Activated gamma-delta T cell treated with Interleukin-2 at 50 U/mL for 16 hours (primary cell): ENCODE results near the gene APLNR.

ENCODE experiments used
- DNase-seq: peaks from one replicate; pipeline ENCODE4 v3.0.0-alpha.2; 2020

Gene APLNR

GRCh38 chr11:57251037-57251436 lies 14.0 kb upstream of the APLNR start:
- no peak for DNase-seq

DNA sequence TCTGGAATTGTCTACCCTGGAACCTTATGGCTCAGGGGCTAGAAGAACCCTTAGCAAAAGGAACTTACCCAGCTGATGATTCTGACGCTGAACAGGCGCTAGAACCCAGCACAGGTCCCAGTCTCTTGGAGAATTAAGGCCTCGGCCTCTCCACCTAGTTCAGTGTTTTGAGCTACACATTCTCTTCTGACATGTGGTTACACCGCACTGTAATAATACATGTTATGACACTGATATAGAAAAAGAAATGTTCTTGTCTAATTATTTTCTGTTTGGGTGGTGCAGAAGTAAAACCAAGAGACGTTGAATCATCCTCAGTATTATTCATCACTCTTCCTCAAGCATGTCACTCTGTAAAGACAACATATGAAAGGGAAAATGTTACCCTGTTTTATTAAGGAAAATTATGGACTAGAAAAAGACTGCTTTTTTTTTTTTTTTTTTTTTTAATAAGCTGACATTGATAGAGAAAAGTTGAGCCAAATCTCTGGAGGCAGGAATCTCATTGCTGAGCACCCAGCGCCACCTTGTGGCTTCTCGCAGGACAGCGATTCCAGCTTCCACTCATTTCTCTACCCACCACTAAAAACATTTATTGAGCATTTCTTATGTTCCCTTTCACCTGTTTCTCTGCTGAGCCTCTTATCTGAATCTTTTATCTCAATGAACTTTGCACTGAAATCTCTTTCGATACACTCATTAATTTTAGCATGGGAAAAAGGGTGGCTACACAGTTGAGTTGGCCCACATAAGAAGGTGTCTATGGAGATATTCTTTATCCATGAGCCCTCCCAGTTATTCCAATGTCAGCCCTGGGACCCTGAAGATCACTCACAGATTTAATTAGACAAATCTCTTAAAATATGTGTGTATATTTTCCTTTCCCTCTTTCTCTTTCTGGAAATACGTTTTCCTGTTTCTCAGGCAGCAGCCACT lies 12.6 kb upstream of the APLNR start:
- DNase-seq: peak; percentile 18

DNA sequence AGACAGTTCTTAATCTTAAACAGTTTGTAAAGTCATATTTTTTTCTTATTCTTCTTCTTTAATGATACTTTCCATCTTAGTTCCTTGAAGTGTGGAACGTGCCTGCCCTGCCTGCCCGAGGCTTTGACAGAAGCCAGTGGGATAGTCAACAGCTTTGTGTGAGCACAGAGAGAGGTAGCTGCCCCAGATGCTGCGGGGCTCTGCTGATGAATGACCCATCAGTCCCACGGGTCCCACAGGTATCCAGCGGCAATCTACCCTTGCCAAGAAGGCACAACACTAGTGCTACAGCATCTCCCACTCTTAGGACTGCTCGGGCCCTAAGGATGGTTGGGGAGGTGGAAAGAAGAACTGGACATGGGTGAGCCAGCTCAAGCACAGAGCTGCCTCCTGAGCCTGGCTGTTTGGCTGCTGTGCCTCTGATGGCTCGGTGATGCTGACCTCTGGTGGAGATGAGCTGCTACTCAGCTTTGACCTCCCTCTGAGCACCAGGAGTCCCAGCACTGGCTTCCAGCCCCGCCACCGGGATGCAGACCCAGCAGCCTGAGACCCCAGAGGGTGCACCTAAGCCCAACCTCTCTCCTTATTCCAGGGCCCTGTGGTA lies 11.8 kb upstream of the APLNR start:
- no peak for DNase-seq

DNA sequence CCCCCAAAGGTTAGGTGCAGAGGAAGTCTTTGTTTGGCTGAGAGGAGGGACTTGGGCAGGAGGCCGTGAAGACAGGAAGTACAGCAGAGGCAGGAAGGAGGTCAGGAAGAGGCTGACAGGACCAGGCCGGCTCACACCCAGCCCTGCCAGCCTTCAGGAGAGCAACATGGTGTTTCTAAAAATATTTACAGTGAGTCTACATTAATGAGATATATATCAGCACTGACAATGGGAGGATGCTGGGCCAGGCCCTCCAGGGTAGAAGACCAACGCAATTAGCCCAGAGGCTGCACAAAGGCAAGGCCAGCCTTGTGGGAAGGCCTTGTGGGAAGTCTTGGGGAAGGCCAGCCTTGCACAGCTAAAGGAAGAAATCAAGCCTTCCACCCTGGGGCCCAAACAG lies 7.9 kb upstream of the APLNR start:
- DNase-seq: no peak

- DNase-seq: no peak
Observed at GRCh38 chr11:57241353-57241972, 4.4 kb upstream of the APLNR start.

DNA sequence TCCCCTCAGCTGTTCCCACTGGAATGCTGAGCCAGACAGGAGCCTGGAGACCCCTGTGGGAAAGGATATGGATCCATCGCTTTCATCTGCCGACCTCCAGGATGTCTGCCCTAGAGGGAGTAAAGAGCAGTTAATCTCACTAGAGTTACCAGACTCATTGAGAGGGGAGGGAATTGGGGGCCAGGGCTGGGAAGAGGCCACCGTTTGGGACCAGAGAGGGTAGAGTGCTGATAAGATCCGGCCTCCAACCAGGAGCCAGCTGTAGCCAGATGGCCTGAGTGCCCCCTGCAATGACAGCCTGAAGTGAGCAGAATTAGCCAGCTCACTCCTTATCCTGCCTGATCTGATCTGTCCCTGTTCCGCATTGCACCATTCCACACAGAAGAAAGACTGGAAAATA lies 3.7 kb upstream of the APLNR start:
- DNase-seq: no peak

DNA sequence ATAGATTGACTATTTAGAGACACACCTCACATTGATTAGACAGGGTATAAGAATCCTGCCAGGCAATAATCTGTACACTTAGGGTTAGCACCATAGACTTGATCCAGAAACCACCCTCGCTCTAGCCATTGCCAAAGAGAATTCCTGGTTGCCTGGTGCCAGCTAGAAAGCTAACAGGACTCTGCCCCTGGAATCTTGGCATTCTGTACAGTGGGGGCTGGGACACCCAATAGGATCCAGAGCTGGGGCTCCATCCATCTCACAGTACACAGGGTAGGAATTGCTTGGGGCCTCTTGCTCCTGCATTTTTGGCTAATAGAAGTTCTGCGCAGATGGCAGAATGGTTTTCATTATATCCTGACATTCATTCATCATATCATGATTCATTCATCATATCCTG lies 3.0 kb upstream of the APLNR start:
- no peak for DNase-seq

GRCh38 chr11:57239348-57239747 lies 2.3 kb upstream of the APLNR start:
- no peak for DNase-seq

GRCh38 chr11:57235761-57236703 lies 1.0 kb downstream of the APLNR start:
- DNase-seq: no peak

DNA sequence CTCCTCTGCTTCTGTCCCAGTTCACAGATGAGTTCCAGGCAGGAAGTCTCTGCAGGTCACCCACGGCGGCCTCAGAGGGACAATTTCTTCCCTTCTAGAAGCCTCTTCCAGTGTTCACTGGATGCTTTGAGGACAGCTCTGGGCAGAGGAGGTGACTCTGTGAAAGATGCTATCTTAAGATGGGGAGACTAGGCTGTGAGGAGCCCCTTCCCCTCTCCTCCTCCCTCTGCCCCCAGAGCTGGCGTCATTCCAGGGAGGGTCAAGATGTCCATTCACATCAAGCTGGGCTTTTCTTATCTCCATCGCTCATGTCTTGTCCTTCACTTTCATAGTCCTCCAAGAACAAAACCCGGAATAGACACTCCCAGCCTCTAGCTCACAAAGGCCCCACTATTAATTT lies 3.3 kb downstream of the APLNR start:
- no peak for DNase-seq

DNA sequence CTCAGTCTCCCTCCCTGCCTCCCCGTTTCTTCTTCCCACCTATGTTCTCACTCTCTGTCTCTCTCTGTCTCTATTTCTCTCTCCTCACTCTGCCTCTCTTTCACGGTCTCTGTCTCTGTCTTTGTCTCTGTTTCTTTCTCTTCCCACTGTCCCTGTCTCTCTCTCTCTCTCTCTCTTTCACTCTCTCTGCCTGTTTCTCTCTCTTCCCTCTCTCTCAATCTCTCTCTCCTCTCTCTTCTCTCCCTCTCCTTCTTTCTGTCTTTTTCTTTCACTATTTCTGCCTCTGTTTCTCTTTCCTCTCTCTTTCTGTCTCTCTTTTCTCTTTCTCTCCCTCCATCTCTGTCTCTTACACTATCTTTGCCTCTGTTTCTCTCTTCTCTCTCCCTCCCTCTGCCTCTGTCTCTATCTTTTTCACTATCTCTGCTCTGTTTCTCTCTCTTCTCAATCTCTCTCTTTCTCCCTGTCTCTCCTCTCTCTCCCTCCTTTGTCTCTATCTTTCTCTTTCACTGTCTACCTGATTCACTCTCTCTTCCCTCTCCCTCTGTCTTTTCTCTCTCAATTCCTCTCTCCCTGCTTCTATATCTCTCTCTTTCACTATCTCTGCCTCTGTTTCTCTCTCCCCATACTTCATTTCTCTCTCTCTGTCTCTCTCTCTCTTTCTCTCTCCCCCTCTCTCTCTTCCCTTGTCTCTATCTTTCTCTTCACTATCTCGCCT lies 5.4 kb downstream of the APLNR start:
- DNase-seq: no peak

DNA sequence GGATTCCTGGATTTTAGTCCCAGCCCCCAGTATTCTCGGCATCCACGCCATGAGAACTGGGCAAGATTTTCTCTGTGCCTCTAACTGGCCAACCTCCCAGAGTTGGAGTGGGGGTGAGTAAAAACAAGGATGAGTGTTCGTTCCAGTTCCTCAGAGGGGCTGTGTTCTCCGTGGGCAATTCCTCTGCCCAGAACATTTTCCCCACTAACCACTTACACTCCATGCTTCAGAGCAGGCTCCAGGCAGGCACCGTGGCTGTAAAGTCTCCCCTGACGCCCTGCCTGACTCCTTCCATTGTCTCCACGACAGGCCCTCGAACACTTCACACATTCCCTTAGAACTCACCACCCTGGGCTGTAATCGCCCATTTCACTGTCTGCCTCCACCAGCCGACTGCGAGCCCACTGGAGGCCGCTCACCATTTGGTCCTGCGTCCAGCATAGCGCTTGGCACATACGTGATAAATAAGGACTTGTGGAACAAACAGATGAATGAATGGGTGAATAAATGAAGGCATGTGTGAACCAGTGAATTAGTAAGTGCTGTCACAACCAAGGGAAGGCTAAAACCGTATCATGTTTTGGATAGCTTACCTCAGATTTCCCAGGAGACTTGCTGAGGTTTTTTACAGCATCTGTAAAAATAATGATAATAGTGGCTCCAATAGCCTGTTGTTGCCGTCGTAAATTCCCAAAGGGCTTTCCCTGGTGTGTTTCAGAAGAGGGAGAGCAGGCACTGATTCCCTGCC lies 6.1 kb downstream of the APLNR start:
- DNase-seq: no peak

DNA sequence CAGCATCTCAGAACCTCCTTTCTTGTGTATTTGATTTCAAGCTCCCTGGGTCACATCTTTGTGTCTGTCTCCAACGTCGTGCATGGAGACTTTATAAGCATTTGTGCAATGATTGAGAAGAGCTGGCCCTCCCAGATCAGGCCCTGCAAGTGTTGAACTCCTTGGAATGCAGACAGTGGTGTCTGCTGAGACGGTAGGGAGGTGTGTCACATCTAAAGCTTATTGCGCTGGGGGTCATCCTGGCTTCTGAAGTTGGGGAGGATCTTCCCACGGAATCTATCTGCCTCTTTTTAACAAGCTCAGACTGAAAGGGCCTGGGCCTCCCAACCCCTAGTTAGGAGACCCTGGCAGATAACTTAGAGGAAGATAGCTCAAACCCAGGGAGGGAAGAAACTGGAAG lies 6.7 kb downstream of the APLNR start:
- DNase-seq: no peak

DNA sequence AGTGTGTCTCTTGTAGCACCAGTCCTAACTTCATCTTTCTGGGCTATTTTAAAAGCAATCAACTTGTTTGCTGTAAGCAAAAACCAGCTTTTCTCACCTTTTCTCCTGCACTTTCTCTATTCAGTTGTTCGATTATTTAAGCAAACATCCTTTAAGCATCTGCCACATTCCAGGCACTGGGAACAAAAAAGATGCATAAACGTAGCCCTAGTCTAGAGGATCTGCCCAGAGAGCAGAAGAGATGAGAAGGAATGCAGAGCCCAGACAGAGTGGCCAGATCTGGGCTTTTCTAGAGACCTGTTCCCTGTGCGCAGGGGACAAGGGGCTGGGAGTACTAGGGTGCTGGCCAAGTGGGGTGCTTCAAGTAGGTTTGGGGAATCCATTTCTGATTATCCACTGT lies 8.4 kb downstream of the APLNR start:
- DNase-seq: no peak

DNA sequence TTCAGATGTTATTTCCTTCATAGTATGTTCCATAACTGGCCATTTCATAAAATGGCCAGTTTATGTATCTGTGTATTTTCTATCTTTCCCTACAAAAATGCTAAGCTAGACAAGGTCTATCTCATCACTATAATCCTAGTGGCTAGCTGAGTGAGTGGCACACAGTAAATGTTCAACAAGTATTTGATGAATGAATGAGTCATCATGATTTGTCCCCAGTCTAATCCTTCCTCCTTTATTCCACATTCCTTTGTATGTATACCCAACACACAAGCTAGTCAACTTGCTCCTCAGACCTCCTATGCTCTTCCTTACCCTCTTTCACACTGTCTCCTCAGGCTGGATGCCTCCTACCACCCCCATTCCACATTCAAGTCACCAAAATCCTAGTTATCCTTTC lies 12.5 kb downstream of the APLNR start:
- no peak for DNase-seq

- DNase-seq: no peak
Observed at GRCh38 chr11:57224128-57224527, 12.9 kb downstream of the APLNR start.

DNA sequence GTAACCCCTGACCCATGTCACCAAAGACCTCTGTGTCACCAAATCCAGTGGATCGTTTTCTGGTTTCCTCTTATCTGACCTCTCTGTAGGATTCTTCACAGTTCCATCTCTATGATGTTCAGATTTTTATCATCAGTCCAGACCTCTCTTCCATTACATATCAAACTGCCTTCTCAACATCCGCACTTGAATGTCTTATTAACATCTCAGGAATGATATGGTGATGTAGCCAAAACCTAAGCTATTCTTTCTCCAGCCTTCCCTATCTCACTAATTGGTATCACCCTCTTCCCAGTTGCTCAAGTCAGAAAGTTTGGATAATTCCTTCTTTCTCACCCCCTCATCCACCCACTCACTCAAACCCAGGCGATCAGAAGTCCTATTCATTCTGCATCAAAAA lies 13.4 kb downstream of the APLNR start:
- no peak for DNase-seq

GRCh38 chr11:57222239-57222638 lies 14.8 kb downstream of the APLNR start:
- no peak for DNase-seq

DNA sequence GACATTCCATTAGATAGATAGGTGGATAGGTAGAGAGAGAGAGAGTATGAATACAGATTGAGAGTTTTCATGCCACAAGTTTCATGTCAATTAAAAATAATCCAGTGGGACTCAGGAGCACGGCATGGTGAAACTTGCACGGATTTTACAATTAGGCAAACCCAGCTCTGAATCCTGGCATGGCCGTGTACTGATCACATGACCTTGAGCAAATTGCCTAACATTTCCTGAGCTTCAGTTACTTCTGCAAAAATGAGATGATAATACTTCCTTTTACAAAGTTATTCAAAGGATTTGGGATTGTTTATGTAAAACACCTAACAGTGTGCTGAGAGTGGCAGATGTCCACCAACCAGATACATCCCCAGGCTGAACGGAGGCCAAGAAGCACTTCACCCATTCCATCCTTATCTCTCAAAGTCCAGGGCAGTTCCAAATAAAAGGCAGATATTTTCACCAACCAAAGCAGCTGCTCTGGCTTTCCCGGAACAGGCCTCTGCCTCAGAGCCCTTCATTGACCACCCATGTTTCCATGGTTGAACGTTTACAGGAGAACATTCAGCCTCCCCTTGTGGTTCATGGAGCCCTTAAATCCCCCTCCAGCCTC lies 17.9 kb downstream of the APLNR start:
- DNase-seq: no peak

- no peak for DNase-seq
Observed at GRCh38 chr11:57217053-57217452, 20.0 kb downstream of the APLNR start.

DNA sequence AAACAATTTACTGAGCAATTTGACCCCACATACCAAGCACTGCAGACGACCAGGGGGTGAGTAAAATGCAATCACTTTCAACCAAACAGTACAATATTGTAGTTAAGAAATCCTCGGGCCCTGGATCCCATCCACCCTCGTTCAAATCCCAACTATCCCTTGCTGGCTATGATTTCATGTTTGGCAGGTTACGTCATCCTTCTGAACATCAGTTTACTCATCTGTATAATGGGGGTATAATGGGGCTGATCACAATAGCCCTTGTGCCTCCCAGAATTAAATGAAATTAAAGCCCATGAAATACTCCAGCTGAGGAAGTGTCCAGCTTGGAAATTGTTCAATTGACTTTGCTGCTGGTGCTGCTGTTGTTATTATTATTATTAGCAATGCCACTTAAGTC lies 20.6 kb downstream of the APLNR start:
- DNase-seq: no peak
